RWPE1 (cell line): Measurements from ENCODE around the gene PCDHGB1.
A peak's percentile ranks its signal among the peaks of the same experiment; 100 is the strongest.
"Not testable (repeated sequence)": the region's sequence is repeated elsewhere in the genome, so short reads cannot be mapped to it uniquely, and the experiment has no call there.

Experiments used
- CTCF ChIA-PET: fragments of 350-600 bp; sonication (Branson Sonifier 250); formaldehyde crosslinking; extraction: SDS; loops from one replicate; lab custom pipeline; 2021; lab: Yijun Ruan, JAX
- POLR2A ChIA-PET: fragments of 400-600 bp; formaldehyde crosslinking; extraction: SDS; loops from one replicate; lab custom pipeline; 2020; ENCODE audit warnings: antibody characterized with exemption; ENCODE audit not compliant: low non-redundant PET; lab: Yijun Ruan, JAX
- DNase-seq: peaks from one replicate; pipeline ENCODE4 v3.0.0; 2012; ENCODE audit warnings: low spot score
- H3K27ac ChIP-seq: fragments of 450-650 bp; 2 replicates; pipeline ENCODE4 v1.5.1; 2017
- TF ChIP-seq, protein P1 (sequence below): fragments of 450-650 bp; conservative IDR thresholded peaks from 2 replicates; pipeline ENCODE4 v1.5.1; 2017; ENCODE audit warnings: low read depth, mild to moderate bottlenecking

PCDHGB1 gene

GRCh38 chr5:141389153-141390042 lies 39.5 kb downstream of the PCDHGB1 start:
- no peak overlapping the region for H3K27ac ChIP-seq
- CTCF ChIA-PET: no interaction called here
- POLR2A ChIA-PET: no interaction called here
- no peak for DNase-seq
- TF ChIP-seq, protein P1, sequence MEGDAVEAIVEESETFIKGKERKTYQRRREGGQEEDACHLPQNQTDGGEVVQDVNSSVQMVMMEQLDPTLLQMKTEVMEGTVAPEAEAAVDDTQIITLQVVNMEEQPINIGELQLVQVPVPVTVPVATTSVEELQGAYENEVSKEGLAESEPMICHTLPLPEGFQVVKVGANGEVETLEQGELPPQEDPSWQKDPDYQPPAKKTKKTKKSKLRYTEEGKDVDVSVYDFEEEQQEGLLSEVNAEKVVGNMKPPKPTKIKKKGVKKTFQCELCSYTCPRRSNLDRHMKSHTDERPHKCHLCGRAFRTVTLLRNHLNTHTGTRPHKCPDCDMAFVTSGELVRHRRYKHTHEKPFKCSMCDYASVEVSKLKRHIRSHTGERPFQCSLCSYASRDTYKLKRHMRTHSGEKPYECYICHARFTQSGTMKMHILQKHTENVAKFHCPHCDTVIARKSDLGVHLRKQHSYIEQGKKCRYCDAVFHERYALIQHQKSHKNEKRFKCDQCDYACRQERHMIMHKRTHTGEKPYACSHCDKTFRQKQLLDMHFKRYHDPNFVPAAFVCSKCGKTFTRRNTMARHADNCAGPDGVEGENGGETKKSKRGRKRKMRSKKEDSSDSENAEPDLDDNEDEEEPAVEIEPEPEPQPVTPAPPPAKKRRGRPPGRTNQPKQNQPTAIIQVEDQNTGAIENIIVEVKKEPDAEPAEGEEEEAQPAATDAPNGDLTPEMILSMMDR: no peak

GRCh38 chr5:141392429-141393198 lies 42.7 kb downstream of the PCDHGB1 start, which contains the start of gene PCDHGA8:
TSS of gene PCDHGA8 (plus strand) at chr5:141392633. CDS start at chr5:141392814, 181 bp downstream.
- POLR2A ChIA-PET: no interaction called here

DNA sequence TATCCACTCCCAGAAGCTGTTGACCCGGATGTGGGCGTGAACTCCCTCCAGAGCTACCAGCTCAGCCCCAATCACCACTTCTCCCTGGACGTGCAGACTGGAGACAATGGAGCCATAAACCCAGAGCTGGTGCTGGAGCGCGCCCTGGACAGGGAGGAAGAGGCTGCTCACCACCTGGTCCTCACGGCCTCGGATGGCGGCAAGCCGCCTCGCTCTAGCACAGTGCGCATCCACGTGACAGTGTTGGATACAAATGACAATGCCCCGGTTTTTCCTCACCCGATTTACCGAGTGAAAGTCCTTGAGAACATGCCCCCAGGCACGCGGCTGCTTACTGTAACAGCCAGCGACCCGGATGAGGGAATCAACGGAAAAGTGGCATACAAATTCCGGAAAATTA lies 43.4 kb downstream of the PCDHGB1 start:
- POLR2A ChIA-PET: no interaction called here
- CTCF ChIA-PET: interaction anchor here (0.6 to 1.2 kb wide), 2 partner anchors 15 to 1946 kb away, joined by 3 read pairs; partner anchors contain the start of gene PCDHGB6
- DNase-seq: no peak
- TF ChIP-seq, protein P1: no peak
- H3K27ac ChIP-seq: no peak overlapping the region

More at GRCh38 chr5:141392429-141393198, 42.7 kb downstream of the PCDHGB1 start, which contains the start of gene PCDHGA8:
- H3K27ac ChIP-seq: no peak within 1 kb of the TSS
- DNase-seq: no peak
- CTCF ChIA-PET: interaction anchor here (0.6 to 1.2 kb wide), 2 partner anchors 15 to 1947 kb away, joined by 3 read pairs; partner anchors contain the start of gene PCDHGB6
- TF ChIP-seq, protein P1: 0 out of 2 replicates have a peak, but pooled peaks have one; percentile 1

- DNase-seq, H3K27ac ChIP-seq, POLR2A ChIA-PET: not testable (repeated sequence)
- CTCF ChIA-PET: interaction anchor here (0.8 to 1.7 kb wide), 3 partner anchors 21 to 82 kb away, joined by 3 to 8 read pairs (median 4); partner anchors contain the start of genes PCDHGA1 and PCDHGA6
Measured at GRCh38 chr5:141394401-141395187, 44.7 kb downstream of the PCDHGB1 start.

DNA sequence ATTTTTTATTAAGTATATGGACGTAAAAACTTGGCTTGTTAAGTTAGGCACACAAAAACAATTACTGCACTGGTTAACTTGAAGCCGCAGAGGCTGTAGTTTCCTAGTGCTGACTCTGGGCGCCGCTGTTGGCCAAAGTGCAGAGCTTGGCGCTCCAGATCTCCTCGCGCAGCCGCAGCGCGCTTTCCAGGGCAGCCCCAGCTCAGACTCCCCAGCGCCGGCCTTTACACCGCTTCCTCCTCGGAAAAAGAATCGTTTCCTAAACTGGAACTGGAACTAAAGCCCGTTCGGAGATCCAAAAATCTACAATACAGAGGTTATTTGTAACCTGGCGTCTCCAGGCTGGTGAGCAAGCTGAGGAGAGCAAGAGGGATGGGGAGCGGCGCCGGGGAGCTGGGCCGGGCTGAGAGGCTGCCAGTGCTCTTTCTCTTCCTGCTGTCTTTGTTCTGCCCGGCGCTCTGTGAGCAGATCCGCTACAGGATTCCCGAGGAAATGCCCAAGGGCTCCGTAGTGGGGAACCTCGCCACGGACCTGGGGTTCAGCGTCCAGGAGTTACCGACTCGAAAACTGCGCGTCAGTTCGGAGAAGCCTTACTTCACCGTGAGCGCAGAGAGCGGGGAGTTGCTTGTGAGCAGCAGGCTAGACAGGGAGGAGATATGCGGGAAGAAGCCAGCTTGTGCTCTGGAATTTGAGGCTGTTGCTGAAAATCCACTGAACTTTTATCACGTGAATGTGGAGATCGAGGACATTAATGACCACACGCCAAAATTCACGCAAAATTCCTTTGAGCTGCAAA lies 48.1 kb downstream of the PCDHGB1 start, which contains the start of gene PCDHGB5:
Gene PCDHGB5, plus strand, starts transcription at position 192 of the 796 bp plus-strand sequence. Its CDS starts 181 bp downstream, at position 373.
- POLR2A ChIA-PET: not testable (repeated sequence)
- TF ChIP-seq, protein P1: peak; percentile 77
- H3K27ac ChIP-seq: 0 out of 2 replicates have a peak within 1 kb of the TSS, but pooled peaks have one; percentile 20
- CTCF ChIA-PET: interaction anchor here (0.6 to 2.2 kb wide), 10 partner anchors 11 to 166 kb away, joined by 3 to 13 read pairs (median 4); partner anchors contain the start of genes PCDHGA1, PCDHGB4 and PCDHGC3
- DNase-seq: peak; percentile 48
